Mesodermal cell (in vitro differentiated cells): ENCODE data around the gene INPP4B.
"Not testable (repeated sequence)": the region's sequence is repeated elsewhere in the genome, so short reads cannot be mapped to it uniquely, and the experiment has no call there.

ENCODE experiments used
- H3K27ac ChIP-seq: 2 replicates; pipeline ENCODE4 v1.7.0; 2013; ENCODE audit warnings: mild to moderate bottlenecking, low read depth, low read length, moderate library complexity; ENCODE audit not compliant: severe bottlenecking
- H3K36me3 ChIP-seq: 2 replicates; pipeline ENCODE4 v1.7.1; 2013; ENCODE audit warnings: mild to moderate bottlenecking, low read length, moderate library complexity; ENCODE audit not compliant: control insufficient read depth, insufficient read depth
- H3K4me1 ChIP-seq: one replicate; pipeline ENCODE4 v1.7.1; 2013; ENCODE audit warnings: mild to moderate bottlenecking, low read length; ENCODE audit not compliant: insufficient read depth, control insufficient read depth, poor library complexity, severe bottlenecking
- H3K4me3 ChIP-seq: 2 replicates; pipeline ENCODE4 v1.7.0; 2013; ENCODE audit warnings: low read length, control low read depth, mild to moderate bottlenecking; ENCODE audit not compliant: insufficient read depth, poor library complexity, severe bottlenecking; ENCODE audit errors: extremely low read depth
- H3K9me3 ChIP-seq: 2 replicates; pipeline ENCODE4 v1.7.1; 2013; ENCODE audit warnings: mild to moderate bottlenecking, low read length, moderate library complexity; ENCODE audit not compliant: control insufficient read depth
- WGBS, 2 experiments: methylation state at CpG; one replicate each; pipeline ENCODE4 v1.1.5; 2013; ENCODE audit warnings: missing lambda C conversion rate in 2 of 2; ENCODE audit not compliant: insufficient coverage in 2 of 2; 5-methylcytosine and 5-hydroxymethylcytosine counted together

Gene INPP4B

GRCh38 chr4:142068304-142068703 lies 777.8 kb downstream of the INPP4B start:
- not testable (repeated sequence) for H3K36me3 ChIP-seq, H3K4me1 ChIP-seq, H3K4me3 ChIP-seq, H3K27ac ChIP-seq, H3K9me3 ChIP-seq
- 83% methylated on average over 1 of the region's 2 CpGs; no CpG with 5 or more reads in 1 of the 2 experiments for WGBS, 2 experiments

- not testable (repeated sequence) for H3K36me3 ChIP-seq, H3K27ac ChIP-seq, H3K9me3 ChIP-seq, H3K4me3 ChIP-seq, H3K4me1 ChIP-seq
- 82 to 93% methylated on average over 8 of the region's 8 CpGs for WGBS, 2 experiments
Observed at GRCh38 chr4:142066562-142066961, 779.5 kb downstream of the INPP4B start.

DNA sequence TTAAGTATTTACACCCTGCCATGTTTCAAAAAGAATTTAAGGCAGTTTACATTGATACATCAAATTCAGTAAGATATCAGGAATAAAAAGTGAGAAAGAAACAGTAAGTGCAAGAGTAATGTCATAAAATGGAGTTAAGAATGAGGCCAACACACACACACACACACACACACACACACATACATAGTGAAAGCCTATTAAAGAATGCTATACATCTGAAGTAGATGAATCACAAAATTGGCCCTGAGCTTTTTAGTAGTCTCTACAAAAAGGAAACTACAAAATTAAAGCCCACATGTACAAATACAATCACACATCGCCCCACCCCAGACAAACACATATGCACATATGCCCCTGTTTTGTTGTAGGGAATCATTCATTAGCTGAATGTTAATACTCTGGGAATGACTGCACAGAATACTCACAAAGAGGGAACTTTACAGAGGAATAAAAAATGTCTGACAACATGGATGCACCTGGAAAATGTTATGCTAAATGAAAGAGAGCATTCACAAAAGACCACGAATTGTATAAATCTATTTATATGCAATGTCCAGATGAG lies 780.9 kb downstream of the INPP4B start:
- H3K4me3 ChIP-seq = no peak overlapping the region
- no peaks in the 10 kb centered on the region for H3K4me1 ChIP-seq
- H3K9me3 ChIP-seq = peaks cover 3% of the 10 kb centered on the region
- H3K36me3 ChIP-seq = no peaks in the 10 kb centered on the region
- WGBS, 2 experiments = no CpG with 5 or more reads among the region's 2 CpGs
- no peak overlapping the region for H3K27ac ChIP-seq

- Histone ChIP-seq H3K27ac (no peak overlapping the region), H3K4me3 (no peak overlapping the region), H3K9me3 (peaks cover 3% of the 10 kb centered on the region), H3K36me3 (no peaks in the 10 kb centered on the region), H3K4me1 (no peaks in the 10 kb centered on the region)
- WGBS, 2 experiments = no CpG with 5 or more reads among the region's 1 CpG
Observed at GRCh38 chr4:142064181-142064580, 781.9 kb downstream of the INPP4B start.

GRCh38 chr4:142045996-142046395 lies 800.1 kb downstream of the INPP4B start:
- WGBS, 2 experiments = 100% methylated on average over 2 of the region's 2 CpGs
- Histone ChIP-seq H3K36me3 (no peaks in the 10 kb centered on the region), H3K27ac (no peak overlapping the region), H3K4me3 (no peak overlapping the region), H3K4me1 (peaks cover 3% of the 10 kb centered on the region), H3K9me3 (no peaks in the 10 kb centered on the region)

DNA sequence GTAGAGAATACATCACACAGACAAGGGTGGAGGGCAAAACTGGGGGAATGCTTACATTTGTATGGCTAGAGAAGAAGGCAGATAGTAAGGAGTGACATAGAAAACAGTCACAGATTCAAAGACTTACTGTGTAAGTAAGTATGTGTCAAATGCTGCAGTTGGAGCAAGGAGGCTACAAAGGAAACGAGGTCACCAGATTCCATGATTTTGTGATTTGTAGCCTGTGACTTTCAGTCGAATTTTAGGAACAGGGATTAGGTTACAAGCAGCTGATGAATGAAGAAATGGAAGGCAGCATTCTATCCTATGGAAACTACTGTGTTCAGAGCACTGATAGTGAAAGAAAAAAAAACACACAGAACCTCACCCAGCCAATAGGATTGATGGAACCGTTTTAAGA lies 801.8 kb downstream of the INPP4B start:
- H3K27ac ChIP-seq = no peak overlapping the region
- H3K9me3 ChIP-seq = no peaks in the 10 kb centered on the region
- H3K36me3 ChIP-seq = no peaks in the 10 kb centered on the region
- peaks cover 3% of the 10 kb centered on the region for H3K4me1 ChIP-seq
- 61 to 80% methylated on average over 1 to 2 of the region's 3 CpGs for WGBS, 2 experiments
- H3K4me3 ChIP-seq = no peak overlapping the region

GRCh38 chr4:142043509-142043908 lies 802.6 kb downstream of the INPP4B start:
- H3K36me3 ChIP-seq = no peaks in the 10 kb centered on the region
- H3K4me1 ChIP-seq = peaks cover 3% of the 10 kb centered on the region
- no peaks in the 10 kb centered on the region for H3K9me3 ChIP-seq
- H3K4me3 ChIP-seq = no peak overlapping the region
- H3K27ac ChIP-seq = no peak overlapping the region

GRCh38 chr4:142041788-142042187 lies 804.3 kb downstream of the INPP4B start:
- WGBS, 2 experiments = 80 to 100% methylated on average over 1 of the region's 1 CpG
- Histone ChIP-seq H3K4me3 (no peak overlapping the region), H3K9me3 (no peaks in the 10 kb centered on the region), H3K27ac (no peak overlapping the region), H3K4me1 (peaks cover 3% of the 10 kb centered on the region), H3K36me3 (no peaks in the 10 kb centered on the region)

DNA sequence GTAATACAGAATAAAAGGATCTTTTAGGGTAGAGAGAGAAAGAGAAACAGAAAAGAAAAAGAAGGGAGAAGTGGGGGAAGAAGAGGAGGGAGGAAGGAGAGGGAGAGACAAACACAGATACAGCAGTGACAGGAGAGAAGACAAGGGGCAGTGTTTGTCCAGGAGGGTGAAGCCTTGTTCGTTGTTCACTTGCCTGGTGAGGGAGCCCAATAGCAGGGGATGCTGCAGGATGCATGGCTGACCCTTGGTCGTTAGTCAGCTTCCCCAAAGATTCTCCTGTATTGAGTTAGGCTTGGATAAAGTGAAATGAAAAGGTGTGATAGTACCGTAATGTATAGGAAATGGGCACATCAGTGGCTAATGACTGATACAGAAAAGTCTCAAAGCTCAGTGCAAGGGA lies 806.1 kb downstream of the INPP4B start:
- H3K9me3 ChIP-seq = no peaks in the 10 kb centered on the region
- WGBS, 2 experiments = 59 to 62% methylated on average over 3 of the region's 3 CpGs
- peaks cover 3% of the 10 kb centered on the region for H3K4me1 ChIP-seq
- no peak overlapping the region for H3K4me3 ChIP-seq
- no peak overlapping the region for H3K27ac ChIP-seq
- H3K36me3 ChIP-seq = no peaks in the 10 kb centered on the region

GRCh38 chr4:142036795-142037583 lies 809.1 kb downstream of the INPP4B start:
- no peak overlapping the region for H3K4me3 ChIP-seq
- 85 to 93% methylated on average over 3 to 4 of the region's 4 CpGs for WGBS, 2 experiments
- H3K4me1 ChIP-seq = no peaks in the 10 kb centered on the region
- no peaks in the 10 kb centered on the region for H3K9me3 ChIP-seq
- no peak overlapping the region for H3K27ac ChIP-seq
- H3K36me3 ChIP-seq = no peaks in the 10 kb centered on the region

- Histone ChIP-seq H3K27ac (no peak overlapping the region), H3K36me3 (no peaks in the 10 kb centered on the region), H3K4me1 (no peaks in the 10 kb centered on the region), H3K4me3 (no peak overlapping the region), H3K9me3 (no peaks in the 10 kb centered on the region)
Observed at GRCh38 chr4:142035566-142035965, 810.5 kb downstream of the INPP4B start.
